Measurements from ENCODE around the gene GLA. TPM values are rescaled to one million over a fixed set of nuclear protein-coding genes. Genes with fewer than 3 reads are reported as not detected.

GLA gene
- total and polyA plus RNA-seq, 2 of the 4 experiments (the other 2 are of a cell fraction), result 27.9 to 38.7 TPM

DNA sequence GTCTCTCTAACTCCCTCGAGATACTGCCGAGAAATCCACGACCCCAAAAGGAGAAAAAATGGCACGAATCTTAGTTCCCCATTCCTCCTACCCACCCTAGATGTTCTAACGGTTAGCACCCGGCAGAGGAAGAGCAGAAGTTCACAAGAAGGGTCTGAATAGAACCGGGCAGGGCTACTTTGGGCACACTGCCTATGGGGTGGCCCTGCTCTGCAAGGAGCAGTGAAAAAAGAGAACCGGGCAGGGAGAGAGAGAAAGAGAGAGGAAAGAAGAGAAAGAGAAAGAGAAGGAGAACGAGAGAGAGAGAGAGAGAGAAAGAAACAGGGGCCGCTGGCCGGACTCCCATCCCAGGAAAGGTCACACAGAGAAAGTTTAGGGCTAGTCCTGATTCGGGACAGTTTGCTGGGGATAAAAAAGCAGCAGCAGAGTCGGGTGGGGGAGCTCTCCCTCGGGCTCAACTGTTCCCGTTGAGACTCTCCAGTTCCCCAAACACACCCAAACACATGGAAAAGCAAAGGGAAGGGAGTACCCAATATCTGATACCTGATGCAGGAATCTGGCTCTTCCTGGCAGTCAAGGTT is 468 bp downstream of the GLA start (continued):
- TF ChIP-seq CEBPB (IDR thresholded peaks at IDR 0.05; ENCODE audit: low read depth, low read length), result no peak

GRCh38 chrX:101399825-101400224 is 7.9 kb downstream of the GLA start:
- H3K9me1 ChIP-seq (ENCODE audit: insufficient read depth, low read length), result no peaks in the 10 kb centered on the region
- H2AK5ac ChIP-seq (ENCODE audit: low read depth, low read length), result no peak overlapping the region
- H2AFZ ChIP-seq (replicated peaks; ENCODE audit: low read length, poor library complexity), result no peak overlapping the region
- ATAC-seq (ENCODE audit: low read depth) (no peak), DNase-seq (no peak)
- ChIA-PET POLR2A (ENCODE audit: unreplicated experiment) (no interaction called here), CTCF (no interaction called here)
- intact Hi-C loops (cut with micrococcal nuclease) (no loop called here), dilution Hi-C loops (cut with HindIII; ENCODE audit: low sequenced_read_pairs, unreplicated experiment) (no loop called here), in situ Hi-C loops (cut with MboI; ENCODE audit: low sequenced_read_pairs) (no loop called here)
- no peaks in the 10 kb centered on the region for H3K9me3 ChIP-seq (ENCODE audit: control insufficient read depth, insufficient read depth, low read length)
- no peak overlapping the region for H4K91ac ChIP-seq (ENCODE audit: insufficient read depth, low read depth, low read length)
- TF ChIP-seq SMC3 (IDR thresholded peaks at IDR 0.05; ENCODE audit: low read depth, low read length) (no peak), POLR2A (IDR thresholded peaks at IDR 0.05; ENCODE audit: low read depth, low read length) (no peak), CEBPB (IDR thresholded peaks at IDR 0.05; ENCODE audit: low read depth, low read length) (no peak), USF2 (IDR thresholded peaks at IDR 0.05; ENCODE audit: low read depth, low read length) (no peak)
- TF ChIP-seq, protein P1, sequence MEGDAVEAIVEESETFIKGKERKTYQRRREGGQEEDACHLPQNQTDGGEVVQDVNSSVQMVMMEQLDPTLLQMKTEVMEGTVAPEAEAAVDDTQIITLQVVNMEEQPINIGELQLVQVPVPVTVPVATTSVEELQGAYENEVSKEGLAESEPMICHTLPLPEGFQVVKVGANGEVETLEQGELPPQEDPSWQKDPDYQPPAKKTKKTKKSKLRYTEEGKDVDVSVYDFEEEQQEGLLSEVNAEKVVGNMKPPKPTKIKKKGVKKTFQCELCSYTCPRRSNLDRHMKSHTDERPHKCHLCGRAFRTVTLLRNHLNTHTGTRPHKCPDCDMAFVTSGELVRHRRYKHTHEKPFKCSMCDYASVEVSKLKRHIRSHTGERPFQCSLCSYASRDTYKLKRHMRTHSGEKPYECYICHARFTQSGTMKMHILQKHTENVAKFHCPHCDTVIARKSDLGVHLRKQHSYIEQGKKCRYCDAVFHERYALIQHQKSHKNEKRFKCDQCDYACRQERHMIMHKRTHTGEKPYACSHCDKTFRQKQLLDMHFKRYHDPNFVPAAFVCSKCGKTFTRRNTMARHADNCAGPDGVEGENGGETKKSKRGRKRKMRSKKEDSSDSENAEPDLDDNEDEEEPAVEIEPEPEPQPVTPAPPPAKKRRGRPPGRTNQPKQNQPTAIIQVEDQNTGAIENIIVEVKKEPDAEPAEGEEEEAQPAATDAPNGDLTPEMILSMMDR (conservative IDR thresholded peaks at IDR 0.05; ENCODE audit: low read depth, low read length), result no peak
- TF ChIP-seq, protein P2, sequence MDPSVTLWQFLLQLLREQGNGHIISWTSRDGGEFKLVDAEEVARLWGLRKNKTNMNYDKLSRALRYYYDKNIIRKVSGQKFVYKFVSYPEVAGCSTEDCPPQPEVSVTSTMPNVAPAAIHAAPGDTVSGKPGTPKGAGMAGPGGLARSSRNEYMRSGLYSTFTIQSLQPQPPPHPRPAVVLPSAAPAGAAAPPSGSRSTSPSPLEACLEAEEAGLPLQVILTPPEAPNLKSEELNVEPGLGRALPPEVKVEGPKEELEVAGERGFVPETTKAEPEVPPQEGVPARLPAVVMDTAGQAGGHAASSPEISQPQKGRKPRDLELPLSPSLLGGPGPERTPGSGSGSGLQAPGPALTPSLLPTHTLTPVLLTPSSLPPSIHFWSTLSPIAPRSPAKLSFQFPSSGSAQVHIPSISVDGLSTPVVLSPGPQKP (IDR thresholded peaks at IDR 0.05; ENCODE audit: borderline replicate concordance, low read depth, low read length), result no peak
- H3K4me3 ChIP-seq (ENCODE audit: insufficient read depth, low read depth, low read length), result no peak overlapping the region
- BruUV-seq (replicated peaks), result no TSS peak
- no peak overlapping the region for H3K56ac ChIP-seq (ENCODE audit: extremely low read depth, insufficient read depth, low read length)
- H2AK9ac ChIP-seq (replicated peaks; ENCODE audit: low read depth, low read length, poor library complexity), result no peak overlapping the region
- H3K4me2 ChIP-seq (ENCODE audit: low read depth, low read length), result no peak overlapping the region
- no peaks in the 10 kb centered on the region; the same call in 1 of the 2 replicates for H3K27me3 ChIP-seq (ENCODE audit: control insufficient read depth, insufficient read depth, low read length)
- no peak overlapping the region for H3K18ac ChIP-seq (ENCODE audit: low read depth, low read length)
- H3K23ac ChIP-seq (ENCODE audit: low read depth, low read length), result no peak overlapping the region
- no peaks in the 10 kb centered on the region for H3K79me1 ChIP-seq (ENCODE audit: low read depth in 1 of 2, low read length in 2 of 2)
- H4K5ac ChIP-seq (ENCODE audit: low read depth, low read length), result no peak overlapping the region
- H2BK20ac ChIP-seq (ENCODE audit: low read depth, low read length), result no peak overlapping the region
- H4K8ac ChIP-seq (ENCODE audit: low read depth in 2 of 2, low read length in 2 of 2), result no peak overlapping the region
- no peak overlapping the region for H3K4ac ChIP-seq (ENCODE audit: low read depth, low read length)
- H2BK15ac ChIP-seq (ENCODE audit: low read depth, low read length), result no peak overlapping the region
- H3K4me1 ChIP-seq (ENCODE audit: control insufficient read depth, insufficient read depth, low read length), result no peaks in the 10 kb centered on the region
- H3K36me3 ChIP-seq (ENCODE audit: control insufficient read depth, insufficient read depth, low read length), result peaks cover 5% of the 10 kb centered on the region
- H3K14ac ChIP-seq (replicated peaks; ENCODE audit: low read depth, low read length), result no peak overlapping the region
- whole genome bisulfite sequencing, 2 experiments (ENCODE audit: extremely low coverage in 2 of 2, insufficient read length in 1 of 2), result no CpG with 5 or more reads among the region's 4 CpGs
- no peak overlapping the region for H2BK5ac ChIP-seq (ENCODE audit: low read depth, low read length, poor library complexity, severe bottlenecking)
- H2BK120ac ChIP-seq (ENCODE audit: low read depth, low read length), result no peak overlapping the region
- H3K27ac ChIP-seq (ENCODE audit: insufficient read depth, low read length), result no peak overlapping the region
- no peaks in the 10 kb centered on the region for H4K20me1 ChIP-seq (ENCODE audit: insufficient read depth, low read length)
- no peak overlapping the region for H3K9ac ChIP-seq (ENCODE audit: low read depth, low read length)
